ENCODE results near the gene URAD.

The URAD gene

GRCh38 chr13:28027607-28028364 lies 39.3 kb upstream of the URAD start:
- H3K4me3 ChIP-seq (ENCODE audit: low read depth, low read length): no peak overlapping the region
- TF ChIP-seq CTCF (IDR thresholded peaks at IDR 0.05; ENCODE audit: low read depth, low read length, missing control alignments): no peak
- no peak for DNase-seq (ENCODE audit: low read depth)

- H3K4me3 ChIP-seq (ENCODE audit: low read depth, low read length): no peak overlapping the region
- no peak for TF ChIP-seq CTCF (IDR thresholded peaks at IDR 0.05; ENCODE audit: low read depth, low read length, missing control alignments)
- no peak for DNase-seq (ENCODE audit: low read depth)
Measured at GRCh38 chr13:28027071-28027470, 38.6 kb upstream of the URAD start.

- no peak for TF ChIP-seq CTCF (IDR thresholded peaks at IDR 0.05; ENCODE audit: low read depth, low read length, missing control alignments)
- DNase-seq (ENCODE audit: low read depth): no peak
- no peak overlapping the region for H3K4me3 ChIP-seq (ENCODE audit: low read depth, low read length)
Measured at GRCh38 chr13:28026508-28026907, 38.0 kb upstream of the URAD start.

GRCh38 chr13:28022848-28023518 lies 34.5 kb upstream of the URAD start:
- no peak overlapping the region for H3K4me3 ChIP-seq (ENCODE audit: low read depth, low read length)
- TF ChIP-seq CTCF (IDR thresholded peaks at IDR 0.05; ENCODE audit: low read depth, low read length, missing control alignments): no peak
- no peak for DNase-seq (ENCODE audit: low read depth)

GRCh38 chr13:28014301-28014700 lies 25.8 kb upstream of the URAD start:
- TF ChIP-seq CTCF (IDR thresholded peaks at IDR 0.05; ENCODE audit: low read depth, low read length, missing control alignments): no peak
- no peak overlapping the region for H3K4me3 ChIP-seq (ENCODE audit: low read depth, low read length)
- no peak for DNase-seq (ENCODE audit: low read depth)

GRCh38 chr13:28013482-28013881 lies 25.0 kb upstream of the URAD start:
- no peak for DNase-seq (ENCODE audit: low read depth)
- TF ChIP-seq CTCF (IDR thresholded peaks at IDR 0.05; ENCODE audit: low read depth, low read length, missing control alignments): no peak
- H3K4me3 ChIP-seq (ENCODE audit: low read depth, low read length): no peak overlapping the region
